HG03066 (cell line): Measurements from ENCODE around the gene EEF2K.

Experiments used
- ATAC-seq: cut with Tn5 transposase; IDR thresholded peaks from one replicate; pipeline ENCODE4 v1.9.1; 2021; ENCODE audit warnings: low read depth; ENCODE audit not compliant: unreplicated experiment

Gene EEF2K

GRCh38 chr16:22235839-22236745 is 30.0 kb downstream of the EEF2K start:
- ATAC-seq: no peak

- ATAC-seq: no peak
Measured at GRCh38 chr16:22239131-22239805, 33.2 kb downstream of the EEF2K start.

GRCh38 chr16:22240023-22240710 is 34.1 kb downstream of the EEF2K start:
- no peak for ATAC-seq

GRCh38 chr16:22250522-22250921 is 44.4 kb downstream of the EEF2K start:
- ATAC-seq: no peak

- ATAC-seq: no peak
Measured at GRCh38 chr16:22252317-22252716, 46.2 kb downstream of the EEF2K start.

GRCh38 chr16:22253272-22253671 is 47.2 kb downstream of the EEF2K start:
- ATAC-seq: no peak

- ATAC-seq: no peak
Measured at GRCh38 chr16:22255335-22255734, 49.3 kb downstream of the EEF2K start.

- ATAC-seq: no peak
Measured at GRCh38 chr16:22257440-22257839, 51.4 kb downstream of the EEF2K start.

GRCh38 chr16:22260490-22260889 is 54.4 kb downstream of the EEF2K start:
- ATAC-seq: no peak

- no peak for ATAC-seq
Measured at GRCh38 chr16:22262460-22262859, 56.4 kb downstream of the EEF2K start.

- ATAC-seq: no peak
Measured at GRCh38 chr16:22264786-22265185, 58.7 kb downstream of the EEF2K start.

GRCh38 chr16:22265351-22265750 is 59.3 kb downstream of the EEF2K start:
- ATAC-seq: no peak

GRCh38 chr16:22266546-22266945 is 60.5 kb downstream of the EEF2K start:
- no peak for ATAC-seq

- ATAC-seq: no peak
Measured at GRCh38 chr16:22267764-22268163, 61.7 kb downstream of the EEF2K start.

GRCh38 chr16:22270525-22270924 is 64.4 kb downstream of the EEF2K start:
- no peak for ATAC-seq

- ATAC-seq: no peak
Measured at GRCh38 chr16:22272870-22273650, 67.0 kb downstream of the EEF2K start.

- no peak for ATAC-seq
Measured at GRCh38 chr16:22274916-22275315, 68.8 kb downstream of the EEF2K start.

- no peak for ATAC-seq
Measured at GRCh38 chr16:22278441-22279230, 72.6 kb downstream of the EEF2K start.

- ATAC-seq: no peak
Measured at GRCh38 chr16:22282254-22282892, 76.3 kb downstream of the EEF2K start.
